AG09319 (cell line): ENCODE measurements around the gene DCLK2.
"Not testable (repeated sequence)": the region's sequence is repeated elsewhere in the genome, so short reads cannot be mapped to it uniquely, and the experiment has no call there.

Source experiments
- DNase-seq: peaks from one replicate; pipeline ENCODE4 v3.0.0-alpha.2; 2010; ENCODE audit warnings: low read depth; ENCODE audit errors: extremely low read depth
- CTCF ChIP-seq: IDR thresholded peaks from 2 replicates; pipeline ENCODE4 v1.5.1; 2011; ENCODE audit warnings: low read depth, mild to moderate bottlenecking, inconsistent platforms, low read length, moderate library complexity

The DCLK2 gene

GRCh38 chr4:150176547-150176946 is 98.3 kb downstream of the DCLK2 start:
- TF ChIP-seq CTCF, result no peak
- DNase-seq, result peak; percentile 94

- no peak for DNase-seq
Measured at GRCh38 chr4:150178161-150178560, 99.9 kb downstream of the DCLK2 start.

GRCh38 chr4:150181536-150181935 is 103.3 kb downstream of the DCLK2 start:
- no peak for TF ChIP-seq CTCF
- no peak for DNase-seq

More at GRCh38 chr4:150178161-150178560, 99.9 kb downstream of the DCLK2 start:
- no peak for TF ChIP-seq CTCF

- no peak for TF ChIP-seq CTCF
- DNase-seq, result no peak
Measured at GRCh38 chr4:150182794-150183193, 104.5 kb downstream of the DCLK2 start.

- DNase-seq, result not testable (repeated sequence)
Measured at GRCh38 chr4:150185033-150185432, 106.8 kb downstream of the DCLK2 start.

GRCh38 chr4:150192986-150193385 is 114.7 kb downstream of the DCLK2 start:
- no peak for TF ChIP-seq CTCF

GRCh38 chr4:150197256-150197655 is 119.0 kb downstream of the DCLK2 start:
- DNase-seq, result not testable (repeated sequence)

More at GRCh38 chr4:150192986-150193385, 114.7 kb downstream of the DCLK2 start:
- peak; percentile 49 for DNase-seq

- no peak for DNase-seq
- TF ChIP-seq CTCF, result no peak
Measured at GRCh38 chr4:150199056-150199455, 120.8 kb downstream of the DCLK2 start.
